NT2/D1 (cell line): ENCODE data around the gene EIF4E1B.

Source experiments
- DNase-seq: peaks from one replicate; pipeline ENCODE4 v3.0.0-alpha.2; 2011; ENCODE audit warnings: low read depth, low spot score
- H3K27me3 ChIP-seq: 2 replicates; pipeline ENCODE4 v1.6.0; 2011; ENCODE audit warnings: mild to moderate bottlenecking; ENCODE audit not compliant: insufficient read length, insufficient read depth
- H3K36me3 ChIP-seq: 2 replicates; pipeline ENCODE4 v1.6.1; 2011; ENCODE audit warnings: mild to moderate bottlenecking, low read length, mixed read lengths; ENCODE audit not compliant: insufficient read depth, insufficient read length
- H3K4me1 ChIP-seq: 2 replicates; pipeline ENCODE4 v1.5.1; 2011; ENCODE audit not compliant: insufficient read depth, insufficient read length
- H3K4me3 ChIP-seq: 2 replicates; pipeline ENCODE4 v1.5.1; 2011; ENCODE audit warnings: low read depth; ENCODE audit not compliant: insufficient read length
- H3K9ac ChIP-seq: 2 replicates; pipeline ENCODE4 v1.6.0; 2011; ENCODE audit warnings: low read depth; ENCODE audit not compliant: insufficient read length
- H3K9me3 ChIP-seq: 2 replicates; pipeline ENCODE4 v1.5.1; 2011; ENCODE audit warnings: mild to moderate bottlenecking, low read length; ENCODE audit not compliant: insufficient read depth
- SUZ12 ChIP-seq: IDR thresholded peaks from 2 replicates; pipeline ENCODE4 v1.6.1; 2011; ENCODE audit not compliant: insufficient read length, insufficient read depth; ENCODE audit errors: extremely low read depth
- YY1 ChIP-seq: IDR thresholded peaks from 2 replicates; pipeline ENCODE4 v1.6.1; 2011; ENCODE audit not compliant: insufficient read length, insufficient read depth
- ZNF274 ChIP-seq: IDR thresholded peaks from 2 replicates; pipeline ENCODE4 v1.6.1; 2011; ENCODE audit warnings: mild to moderate bottlenecking, low read depth, low read length

The EIF4E1B gene

DNA sequence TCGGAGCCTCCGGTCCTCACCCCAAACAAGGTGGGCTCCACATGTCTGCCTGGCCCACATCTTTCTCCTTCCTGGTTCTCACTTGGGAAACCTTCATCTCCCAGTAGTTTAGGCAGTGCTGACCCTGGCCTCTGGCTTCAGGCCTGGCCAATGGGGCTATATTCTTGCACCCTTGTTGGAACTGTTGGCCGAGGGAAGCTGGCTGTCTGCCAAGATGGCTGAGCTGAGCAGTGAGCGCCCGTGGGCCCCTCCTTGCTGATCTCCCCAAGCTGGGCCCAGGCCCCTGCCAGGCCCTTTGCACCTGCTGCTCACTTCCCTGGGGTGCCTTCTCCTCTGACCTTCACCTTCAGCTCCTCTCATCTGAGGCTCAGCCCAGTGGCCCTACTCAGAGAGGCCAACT lies 48.1 kb downstream of the EIF4E1B start:
- TF ChIP-seq ZNF274, result no peak
- TF ChIP-seq YY1, result no peak
- TF ChIP-seq SUZ12, result no peak
- H3K36me3 ChIP-seq, result no peaks in the 10 kb centered on the region

DNA sequence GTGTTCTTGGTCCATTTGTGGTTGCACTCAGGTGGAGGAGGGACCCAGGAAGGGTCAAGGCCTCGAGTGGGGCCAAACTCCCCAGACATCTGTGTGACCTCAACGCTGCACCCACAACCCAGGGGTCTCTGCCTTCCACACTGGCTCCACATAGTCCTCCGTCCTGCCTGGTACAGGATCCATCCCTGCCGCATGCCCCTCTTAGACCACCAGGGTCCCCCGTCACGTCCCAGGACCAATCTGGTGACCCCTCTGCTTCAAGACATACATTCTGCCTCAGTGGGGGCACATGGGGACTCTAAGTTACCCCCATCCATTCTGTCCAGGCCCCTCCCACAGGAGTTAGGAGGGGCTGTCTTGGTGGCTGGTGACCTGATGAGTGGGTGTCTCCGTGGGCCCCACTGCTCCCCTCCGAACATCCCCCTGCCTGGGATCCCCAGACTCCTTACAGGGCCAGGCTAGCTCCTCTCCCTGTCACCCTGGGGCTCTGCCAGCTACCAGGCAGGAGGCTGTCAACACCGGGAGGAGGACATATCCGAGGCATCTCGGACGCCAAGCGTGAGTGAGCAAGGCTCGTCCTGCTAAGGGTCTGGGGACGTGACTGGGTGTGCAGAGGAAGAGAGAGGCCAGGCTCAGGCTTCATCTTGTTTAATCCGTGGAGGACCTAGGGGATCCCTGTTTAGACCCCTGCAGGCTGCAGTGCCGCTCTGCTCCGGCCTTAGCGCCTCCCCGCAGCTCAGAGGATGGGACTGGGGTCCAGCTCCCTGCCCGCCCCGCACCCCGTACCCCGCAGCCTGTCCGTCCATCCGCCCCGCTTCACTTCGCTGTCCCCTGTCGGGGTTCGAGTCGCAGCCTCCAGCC lies 49.1 kb downstream of the EIF4E1B start:
- Histone ChIP-seq H3K4me1 (peaks cover 8% of the 10 kb centered on the region), H3K9me3 (no peaks in the 10 kb centered on the region), H3K36me3 (no peaks in the 10 kb centered on the region), H3K27me3 (no peaks in the 10 kb centered on the region), H3K9ac (no peak overlapping the region), H3K4me3 (no peak overlapping the region)
- DNase-seq, result no peak
- no peak for TF ChIP-seq SUZ12

More for the DNA sequence above, 48.1 kb downstream of the EIF4E1B start:
- Histone ChIP-seq H3K9ac (no peak overlapping the region), H3K27me3 (no peaks in the 10 kb centered on the region), H3K9me3 (no peaks in the 10 kb centered on the region), H3K4me1 (peaks cover 8% of the 10 kb centered on the region), H3K4me3 (no peak overlapping the region)
- no peak for DNase-seq

DNA sequence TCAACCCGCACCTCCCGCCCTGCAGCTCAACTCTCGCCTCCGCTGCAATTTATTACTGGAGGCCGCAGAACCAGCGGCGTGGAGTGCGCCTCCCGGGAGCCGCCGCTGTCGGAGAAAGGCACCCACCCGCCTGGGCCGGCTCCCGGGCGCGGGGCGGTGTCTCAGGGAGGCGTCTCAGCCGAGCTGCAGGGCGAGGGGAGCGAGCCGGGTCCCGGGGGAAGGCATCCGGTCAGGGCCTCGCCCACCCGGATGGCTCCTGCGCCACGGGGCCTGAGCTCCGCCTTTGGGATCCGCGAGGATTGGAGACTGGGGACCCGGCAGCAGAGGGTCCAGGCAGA lies 49.7 kb downstream of the EIF4E1B start:
- no peak for DNase-seq
- Histone ChIP-seq H3K9ac (no peak overlapping the region), H3K9me3 (no peaks in the 10 kb centered on the region), H3K4me1 (peaks cover 8% of the 10 kb centered on the region), H3K27me3 (no peaks in the 10 kb centered on the region), H3K36me3 (no peaks in the 10 kb centered on the region), H3K4me3 (no peak overlapping the region)
- TF ChIP-seq YY1, result no peak
- no peak for TF ChIP-seq SUZ12
- no peak for TF ChIP-seq ZNF274

DNA sequence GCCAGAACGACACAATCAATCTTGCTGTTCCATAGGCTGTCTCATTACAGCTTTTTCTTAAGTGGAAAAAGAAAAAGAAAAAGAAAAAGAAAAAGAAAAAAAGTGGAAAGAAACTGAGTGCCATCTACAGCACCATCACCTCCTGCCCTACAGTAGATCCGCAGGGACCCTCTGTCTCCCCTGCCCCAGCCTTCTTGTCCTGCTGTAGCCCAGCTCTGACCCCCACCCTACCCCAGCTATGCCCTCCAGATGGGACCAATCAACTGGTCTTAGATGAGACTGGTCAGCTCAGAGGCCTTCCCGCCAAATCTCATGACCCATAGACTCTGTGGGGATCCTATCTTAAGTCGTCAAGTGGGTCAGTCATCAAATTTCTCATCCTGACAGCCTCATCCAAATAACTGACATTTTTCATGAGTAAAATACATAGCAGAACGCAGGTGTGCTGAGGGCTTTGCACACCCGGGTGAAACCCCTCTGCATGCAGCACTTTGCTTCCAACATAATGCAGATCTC lies 51.6 kb downstream of the EIF4E1B start:
- TF ChIP-seq SUZ12 (no peak), YY1 (no peak), ZNF274 (no peak)
- Histone ChIP-seq H3K27me3 (no peaks in the 10 kb centered on the region), H3K4me3 (no peak overlapping the region), H3K4me1 (peaks cover 1% of the 10 kb centered on the region), H3K9me3 (peaks cover under 1% of the 10 kb centered on the region; the same call in 1 of the 2 replicates), H3K36me3 (no peaks in the 10 kb centered on the region), H3K9ac (no peak overlapping the region)
- no peak for DNase-seq

DNA sequence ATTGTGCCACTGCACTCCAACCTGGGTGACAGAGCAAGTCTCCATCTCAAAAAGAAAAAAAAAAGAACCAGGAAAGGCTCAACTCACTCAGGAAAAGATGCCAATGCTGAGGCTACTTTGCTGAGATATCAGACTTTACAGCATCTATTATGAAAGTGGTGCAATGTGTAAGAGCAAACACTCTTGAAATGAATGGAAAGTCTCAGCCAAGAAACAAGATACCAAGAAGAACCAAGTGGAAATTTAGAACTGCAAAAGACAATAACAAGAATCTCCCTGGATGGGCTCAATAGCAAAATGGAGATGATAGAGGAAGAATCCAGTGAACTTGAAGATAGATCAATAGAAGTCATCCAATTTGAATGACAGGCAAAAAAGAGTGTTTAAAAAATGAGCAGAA lies 54.5 kb downstream of the EIF4E1B start:
- Histone ChIP-seq H3K27me3 (no peaks in the 10 kb centered on the region), H3K4me3 (no peak overlapping the region), H3K9me3 (peaks cover 12% of the 10 kb centered on the region; the same call in 1 of the 2 replicates), H3K36me3 (no peaks in the 10 kb centered on the region), H3K9ac (no peak overlapping the region), H3K4me1 (no peaks in the 10 kb centered on the region)
- TF ChIP-seq SUZ12, result no peak
- no peak for TF ChIP-seq YY1
- no peak for TF ChIP-seq ZNF274
- no peak for DNase-seq

DNA sequence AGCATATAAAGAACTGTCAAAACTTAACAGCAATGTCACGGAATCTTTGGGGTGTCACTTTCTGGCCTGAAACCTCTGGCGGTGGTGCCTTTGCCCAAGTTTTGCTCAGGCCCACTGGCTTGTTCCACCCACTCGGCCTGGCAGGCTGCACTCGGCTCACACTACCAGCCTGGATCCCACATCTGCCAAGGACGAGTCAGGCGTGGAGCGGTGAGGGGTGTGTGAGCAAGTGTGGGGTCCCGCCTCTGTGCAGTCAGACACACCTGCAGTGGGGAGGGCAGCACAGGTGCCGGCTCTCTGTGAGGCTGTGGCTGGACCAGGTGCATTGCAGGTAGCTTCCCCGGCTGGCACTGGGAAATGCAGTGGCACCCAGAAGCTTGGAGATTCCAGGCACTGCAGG lies 56.8 kb downstream of the EIF4E1B start:
- DNase-seq, result no peak
- TF ChIP-seq SUZ12 (no peak), YY1 (no peak), ZNF274 (no peak)
- Histone ChIP-seq H3K36me3 (no peaks in the 10 kb centered on the region), H3K4me3 (no peak overlapping the region), H3K9ac (no peak overlapping the region), H3K4me1 (no peaks in the 10 kb centered on the region), H3K9me3 (peaks cover 12% of the 10 kb centered on the region; the same call in 1 of the 2 replicates), H3K27me3 (no peaks in the 10 kb centered on the region)

DNA sequence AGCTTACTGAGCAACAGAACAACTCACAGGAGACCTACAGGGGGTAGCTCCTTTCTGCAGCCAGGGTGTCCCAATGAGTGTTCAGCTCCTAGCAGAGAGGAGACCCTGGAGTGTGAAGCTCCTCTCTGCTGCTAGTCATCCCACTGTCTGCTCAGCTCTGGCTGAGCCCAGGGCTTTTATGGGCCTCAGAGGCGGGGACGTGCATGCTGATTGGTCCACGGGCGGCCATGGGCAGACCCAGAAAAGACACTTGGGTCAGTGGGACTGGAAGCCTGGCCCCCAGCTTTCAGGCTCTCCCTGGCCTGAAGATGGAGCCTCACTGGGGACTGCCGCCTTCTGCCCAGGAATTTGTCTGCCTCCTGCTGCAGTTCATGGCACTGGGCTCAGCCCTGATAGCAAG lies 57.4 kb downstream of the EIF4E1B start:
- Histone ChIP-seq H3K4me1 (peaks cover 2% of the 10 kb centered on the region), H3K4me3 (no peak overlapping the region), H3K27me3 (no peaks in the 10 kb centered on the region), H3K9ac (no peak overlapping the region), H3K36me3 (no peaks in the 10 kb centered on the region), H3K9me3 (peaks cover 12% of the 10 kb centered on the region; the same call in 1 of the 2 replicates)
- DNase-seq, result no peak
- TF ChIP-seq YY1, result no peak
- no peak for TF ChIP-seq SUZ12
- no peak for TF ChIP-seq ZNF274
